Measurements from ENCODE around the gene FTO. TPM values are rescaled to one million over a fixed set of nuclear protein-coding genes. Genes with fewer than 3 reads are reported as not detected.

The FTO gene
- total and polyA plus RNA-seq, 2 donors from 2014 or later: 22.3 to 116 TPM

DNA sequence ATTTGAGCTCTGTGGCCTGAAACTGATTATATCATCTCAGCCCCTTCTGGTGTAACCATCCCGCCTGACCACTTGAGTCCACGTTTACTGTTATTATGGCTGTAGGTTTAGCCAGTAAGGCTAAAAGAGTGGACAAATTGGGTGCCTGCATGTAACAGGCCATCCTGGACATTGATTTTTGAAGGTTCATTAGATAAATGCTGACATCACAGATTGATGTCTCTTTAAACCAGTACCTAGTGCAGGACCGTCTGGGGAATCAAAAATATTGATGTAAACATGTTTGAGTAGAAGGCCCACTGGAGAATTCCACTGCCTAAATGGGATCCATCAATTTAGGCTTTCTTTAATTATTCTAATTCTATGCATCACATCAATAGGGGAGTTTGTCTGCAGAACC lies 367.6 kb downstream of the FTO start:
- Histone ChIP-seq H3K4me3 (ENCODE audit: low read length in 3 of 3) (no peak overlapping the region), H3K27ac (ENCODE audit: low read depth in 2 of 2, low read length in 2 of 2) (no peak overlapping the region), H3K9ac (ENCODE audit: low read length in 3 of 3) (no peak overlapping the region), H3K4me1 (ENCODE audit: control insufficient read depth in 2 of 3, insufficient read depth in 2 of 3, low read depth in 1 of 3, low read length in 3 of 3) (peaks cover 0 to 3% (median 3%) of the 10 kb centered on the region in 3 donors), H3K36me3 (ENCODE audit: control insufficient read depth in 2 of 3, insufficient read depth in 3 of 3, low read length in 3 of 3) (no peaks in the 10 kb centered on the region), H3K9me3 (ENCODE audit: control insufficient read depth in 2 of 3, insufficient read depth in 1 of 3, low read length in 3 of 3) (no peaks in the 10 kb centered on the region), H3K27me3 (ENCODE audit: control insufficient read depth, insufficient read depth, low read length) (no peaks in the 10 kb centered on the region)
- intact Hi-C loops (cut with DNase I): no loop called here
- TF ChIP-seq, protein P1, sequence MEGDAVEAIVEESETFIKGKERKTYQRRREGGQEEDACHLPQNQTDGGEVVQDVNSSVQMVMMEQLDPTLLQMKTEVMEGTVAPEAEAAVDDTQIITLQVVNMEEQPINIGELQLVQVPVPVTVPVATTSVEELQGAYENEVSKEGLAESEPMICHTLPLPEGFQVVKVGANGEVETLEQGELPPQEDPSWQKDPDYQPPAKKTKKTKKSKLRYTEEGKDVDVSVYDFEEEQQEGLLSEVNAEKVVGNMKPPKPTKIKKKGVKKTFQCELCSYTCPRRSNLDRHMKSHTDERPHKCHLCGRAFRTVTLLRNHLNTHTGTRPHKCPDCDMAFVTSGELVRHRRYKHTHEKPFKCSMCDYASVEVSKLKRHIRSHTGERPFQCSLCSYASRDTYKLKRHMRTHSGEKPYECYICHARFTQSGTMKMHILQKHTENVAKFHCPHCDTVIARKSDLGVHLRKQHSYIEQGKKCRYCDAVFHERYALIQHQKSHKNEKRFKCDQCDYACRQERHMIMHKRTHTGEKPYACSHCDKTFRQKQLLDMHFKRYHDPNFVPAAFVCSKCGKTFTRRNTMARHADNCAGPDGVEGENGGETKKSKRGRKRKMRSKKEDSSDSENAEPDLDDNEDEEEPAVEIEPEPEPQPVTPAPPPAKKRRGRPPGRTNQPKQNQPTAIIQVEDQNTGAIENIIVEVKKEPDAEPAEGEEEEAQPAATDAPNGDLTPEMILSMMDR (IDR thresholded peaks at IDR 0.05; ENCODE audit: borderline replicate concordance, extremely low read depth, insufficient read depth): no peak
- DNase-seq (no peak), FAIRE-seq (no peak)

DNA sequence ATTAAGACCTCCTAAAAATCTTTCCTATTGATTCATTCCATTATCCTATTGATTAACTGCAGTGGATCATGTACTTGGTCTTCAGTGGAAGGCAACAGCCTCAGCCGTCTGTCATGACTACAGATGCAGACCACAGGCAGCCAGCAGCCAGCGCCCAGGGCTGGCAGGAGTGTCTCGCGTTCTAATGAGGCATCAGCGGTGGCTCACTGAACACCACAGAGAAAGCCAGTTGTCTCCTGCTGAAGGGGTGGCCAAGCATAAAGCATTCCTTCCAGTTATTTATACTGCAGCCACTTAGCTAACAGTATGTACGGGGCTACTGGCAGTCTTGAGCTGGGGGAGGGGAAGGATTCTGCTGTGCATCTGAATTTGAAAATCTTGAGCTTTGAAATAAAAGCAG lies 368.3 kb downstream of the FTO start:
- H3K9ac ChIP-seq (ENCODE audit: low read length in 3 of 3): no peak overlapping the region
- H3K27ac ChIP-seq (ENCODE audit: low read depth in 2 of 2, low read length in 2 of 2): no peak overlapping the region
- TF ChIP-seq, protein P1 (IDR thresholded peaks at IDR 0.05; ENCODE audit: borderline replicate concordance, extremely low read depth, insufficient read depth): no peak
- intact Hi-C loops (cut with DNase I): no loop called here
- no peaks in the 10 kb centered on the region for H3K9me3 ChIP-seq (ENCODE audit: control insufficient read depth in 2 of 3, insufficient read depth in 1 of 3, low read length in 3 of 3)
- H3K4me3 ChIP-seq (ENCODE audit: low read length in 3 of 3): no peak overlapping the region
- H3K4me1 ChIP-seq (ENCODE audit: control insufficient read depth in 2 of 3, insufficient read depth in 2 of 3, low read depth in 1 of 3, low read length in 3 of 3): no peaks in the 10 kb centered on the region
- H3K36me3 ChIP-seq (ENCODE audit: control insufficient read depth in 2 of 3, insufficient read depth in 3 of 3, low read length in 3 of 3): no peaks in the 10 kb centered on the region
- peak in 2 of 5 donors; percentile 45 to 49 for DNase-seq
- no peaks in the 10 kb centered on the region for H3K27me3 ChIP-seq (ENCODE audit: control insufficient read depth, insufficient read depth, low read length)
- FAIRE-seq: no peak

- no peak overlapping the region for H3K4me3 ChIP-seq (ENCODE audit: low read length in 3 of 3)
- no peaks in the 10 kb centered on the region for H3K9me3 ChIP-seq (ENCODE audit: control insufficient read depth in 2 of 3, insufficient read depth in 1 of 3, low read length in 3 of 3)
- FAIRE-seq: no peak
- intact Hi-C loops (cut with DNase I): no loop called here
- H3K36me3 ChIP-seq (ENCODE audit: control insufficient read depth in 2 of 3, insufficient read depth in 3 of 3, low read length in 3 of 3): no peaks in the 10 kb centered on the region
- H3K4me1 ChIP-seq (ENCODE audit: control insufficient read depth in 2 of 3, insufficient read depth in 2 of 3, low read depth in 1 of 3, low read length in 3 of 3): no peaks in the 10 kb centered on the region
- H3K27me3 ChIP-seq (ENCODE audit: control insufficient read depth, insufficient read depth, low read length): no peaks in the 10 kb centered on the region
- TF ChIP-seq, protein P1 (IDR thresholded peaks at IDR 0.05; ENCODE audit: borderline replicate concordance, extremely low read depth, insufficient read depth): no peak
- H3K27ac ChIP-seq (ENCODE audit: low read depth in 2 of 2, low read length in 2 of 2): no peak overlapping the region
- H3K9ac ChIP-seq (ENCODE audit: low read length in 3 of 3): no peak overlapping the region
- DNase-seq: no peak
These were observed 369.4 kb downstream of the FTO start for GRCh38 chr16:54073356-54073755.

DNA sequence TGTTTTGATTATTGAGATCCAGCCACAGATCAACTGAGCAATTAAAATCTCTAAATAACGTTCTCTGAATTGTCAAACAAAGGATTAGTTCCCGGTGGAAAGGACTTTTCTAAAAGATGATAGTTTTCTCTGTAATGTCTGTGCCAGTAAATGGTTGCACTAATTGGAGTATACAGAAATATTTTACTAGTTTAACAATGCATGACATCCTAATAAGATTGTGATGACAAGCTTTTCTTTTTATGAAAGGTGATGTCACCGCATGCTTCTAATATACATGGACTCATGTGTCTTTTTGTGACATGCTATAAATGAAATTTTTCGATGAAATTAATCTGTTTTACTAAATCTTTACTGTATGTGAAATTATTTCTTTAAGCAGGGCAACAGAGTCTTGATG lies 371.5 kb downstream of the FTO start:
- Histone ChIP-seq H3K9me3 (ENCODE audit: control insufficient read depth in 2 of 3, insufficient read depth in 1 of 3, low read length in 3 of 3) (no peaks in the 10 kb centered on the region), H3K27me3 (ENCODE audit: control insufficient read depth, insufficient read depth, low read length) (no peaks in the 10 kb centered on the region), H3K4me3 (ENCODE audit: low read length in 3 of 3) (no peak overlapping the region), H3K36me3 (ENCODE audit: control insufficient read depth in 2 of 3, insufficient read depth in 3 of 3, low read length in 3 of 3) (no peaks in the 10 kb centered on the region), H3K4me1 (ENCODE audit: control insufficient read depth in 2 of 3, insufficient read depth in 2 of 3, low read depth in 1 of 3, low read length in 3 of 3) (no peaks in the 10 kb centered on the region), H3K9ac (ENCODE audit: low read length in 3 of 3) (no peak overlapping the region), H3K27ac (ENCODE audit: low read depth in 2 of 2, low read length in 2 of 2) (no peak overlapping the region)
- intact Hi-C loops (cut with DNase I): no loop called here
- TF ChIP-seq, protein P1 (IDR thresholded peaks at IDR 0.05; ENCODE audit: borderline replicate concordance, extremely low read depth, insufficient read depth): no peak
- DNase-seq (no peak), FAIRE-seq (no peak)

Measured in kidney (tissue), 14 donors.